CD14-positive monocyte (primary cell): ENCODE measurements around the gene PPARGC1A. TPM values are rescaled to one million over a fixed set of nuclear protein-coding genes. Genes with fewer than 3 reads are reported as not detected.

Source experiments
- DNase-seq, 3 donors: peaks; one replicate each; pipeline ENCODE4 v3.0.0-alpha.2; 2011 to 2022
- H2AFZ ChIP-seq: 2 replicates; pipeline ENCODE4 v1.6.0; 2012; ENCODE audit warnings: mild to moderate bottlenecking, low read depth, low read length, inconsistent platforms; ENCODE audit not compliant: insufficient read depth, poor library complexity, severe bottlenecking
- H3K27ac ChIP-seq, 2 donors: 1 replicate in 1 of 2; 2 replicates in 1 of 2; pipeline ENCODE4 v1.5.1; 2012 to 2013; ENCODE audit warnings: low read length in 2 of 2, control low read depth in 1 of 2, inconsistent platforms in 1 of 2, low read depth in 1 of 2, mild to moderate bottlenecking in 1 of 2
- H3K27me3 ChIP-seq, 2 donors: one replicate each; pipeline versions ENCODE4 v1.6.0 to v1.6.1; 2011 to 2013; ENCODE audit warnings: low read length in 2 of 2; ENCODE audit not compliant: control insufficient read depth in 2 of 2, insufficient read depth in 2 of 2
- H3K36me3 ChIP-seq, 2 donors: replicated peaks in 1 of 2; 1 replicate in 1 of 2; 2 replicates in 1 of 2; pipeline versions ENCODE4 v1.5.1 to v1.6.1; 2012 to 2013; ENCODE audit warnings: low read length in 2 of 2, control low read depth in 1 of 2, inconsistent platforms in 1 of 2, mild to moderate bottlenecking in 1 of 2; ENCODE audit not compliant: insufficient read depth in 2 of 2, control insufficient read depth in 1 of 2
- H3K4me1 ChIP-seq, 2 donors: 1 replicate in 1 of 2; 2 replicates in 1 of 2; pipeline versions ENCODE4 v1.5.1 to v1.6.1; 2012 to 2013; ENCODE audit warnings: low read length in 2 of 2, control low read depth in 1 of 2, inconsistent platforms in 1 of 2, mild to moderate bottlenecking in 1 of 2, moderate library complexity in 1 of 2; ENCODE audit not compliant: insufficient read depth in 2 of 2, control insufficient read depth in 1 of 2
- H3K4me2 ChIP-seq: replicated peaks from 2 replicates; pipeline ENCODE3; 2012; ENCODE audit warnings: low read length, moderate library complexity, mild to moderate bottlenecking; ENCODE audit not compliant: poor library complexity, severe bottlenecking; ENCODE audit errors: extremely low read depth
- H3K4me3 ChIP-seq, 3 experiments: fragments of 200-600 bp in 1 of 3; sonication (generic) in 1 of 3; replicated peaks in 1 of 3; 1 replicate in 2 of 3; 2 replicates in 1 of 3; pipeline ENCODE4 v1.5.1; 2011 to 2013; ENCODE audit warnings: low read length in 3 of 3, mild to moderate bottlenecking in 3 of 3, control low read depth in 2 of 3, low read depth in 2 of 3, inconsistent platforms in 1 of 3, moderate library complexity in 1 of 3
- H3K79me2 ChIP-seq: 2 replicates; pipeline ENCODE4 v1.6.0; 2012; ENCODE audit warnings: mild to moderate bottlenecking, control low read depth, inconsistent platforms, low read length, moderate library complexity; ENCODE audit not compliant: insufficient read depth
- H3K9ac ChIP-seq: 2 replicates; pipeline ENCODE4 v1.6.0; 2017; ENCODE audit warnings: low read length, mild to moderate bottlenecking; ENCODE audit not compliant: insufficient read depth, poor library complexity, severe bottlenecking
- H3K9me3 ChIP-seq, 2 donors: replicated peaks in 1 of 2; 1 replicate in 1 of 2; 2 replicates in 1 of 2; pipeline versions ENCODE4 v1.5.1 to v1.6.1; 2012 to 2013; ENCODE audit warnings: low read length in 2 of 2, control low read depth in 1 of 2; ENCODE audit not compliant: control insufficient read depth in 1 of 2, insufficient read depth in 1 of 2
- H4K20me1 ChIP-seq: 2 replicates; pipeline ENCODE4 v1.6.0; 2012; ENCODE audit warnings: mild to moderate bottlenecking, low read length, control low read depth, moderate library complexity; ENCODE audit not compliant: insufficient read depth
- H3K27ac Mint-ChIP-seq, 7 donors: one replicate each; pipeline ENCODE4 v1.8.0; 2020; ENCODE audit warnings: mild to moderate bottlenecking in 7 of 7, mixed read lengths in 7 of 7, moderate library complexity in 6 of 7, inconsistent platforms in 2 of 7
- H3K27me3 Mint-ChIP-seq, 3 donors: one replicate each; pipeline ENCODE4 v1.8.0; 2021 to 2022; ENCODE audit warnings: low read depth in 3 of 3, mild to moderate bottlenecking in 3 of 3, mixed read lengths in 3 of 3, moderate library complexity in 3 of 3, inconsistent platforms in 1 of 3
- H3K36me3 Mint-ChIP-seq, 2 donors: one replicate each; pipeline ENCODE4 v1.8.0; 2020; ENCODE audit warnings: mixed read lengths in 2 of 2, inconsistent platforms in 1 of 2, mild to moderate bottlenecking in 1 of 2
- H3K4me1 Mint-ChIP-seq: one replicate; pipeline ENCODE4 v1.8.0; 2020; ENCODE audit warnings: mild to moderate bottlenecking, mixed read lengths
- H3K4me3 Mint-ChIP-seq, 2 donors: one replicate each; pipeline ENCODE4 v1.8.0; 2020; ENCODE audit warnings: mild to moderate bottlenecking in 2 of 2, mixed read lengths in 2 of 2, moderate library complexity in 1 of 2
- H3K9me3 Mint-ChIP-seq, 7 donors: one replicate each; pipeline ENCODE4 v1.8.0; 2020 to 2022; ENCODE audit warnings: mixed read lengths in 7 of 7, mild to moderate bottlenecking in 6 of 7, moderate library complexity in 6 of 7, inconsistent platforms in 2 of 7
- CTCF ChIP-seq: fragments of 200-600 bp; IDR thresholded peaks from one replicate; pipeline ENCODE4 v1.8.0; 2022; ENCODE audit warnings: antibody characterized with exemption, mild to moderate bottlenecking
- WGBS: methylation state at CpG from one replicate; pipeline ENCODE4 v1.1.5; 2013; ENCODE audit warnings: missing lambda C conversion rate; ENCODE audit not compliant: insufficient coverage; 5-methylcytosine and 5-hydroxymethylcytosine counted together
- intact Hi-C, 2 donors: fragments of 100-400 bp; cut with micrococcal nuclease; formaldehyde crosslinking; loops; one replicate each; pipeline versions ENCODE4 v1.15.0 to v1.15.1; 2023
- polyA plus RNA-seq, 3 donors: library from polyadenylated mRNA; depleted of rRNA in 1 of 3; unstranded in 2 of 3; stranded (reverse) in 1 of 3; fragments of 300-500 nt in 2 of 3; fragments of >200 nt in 1 of 3; fragmentation: Illumina TruSeq in 2 of 3; gene quantifications; 1 replicate in 2 of 3; 2 replicates in 1 of 3; pipeline ENCODE4 v1.2.3, GENCODE V29; 2012 to 2021

PPARGC1A gene
- polyA plus RNA-seq, 3 donors, result 0.58 to 1.1 (median 0.79) TPM

- TF ChIP-seq CTCF, result no peak
- DNase-seq, result peak in 2 of 3 donors; percentile 19 to 33
- H3K36me3 Mint-ChIP-seq, result no peaks in the 10 kb centered on the region
Measured at GRCh38 chr4:23884261-23884660, 5.6 kb downstream of the PPARGC1A start.

GRCh38 chr4:23882976-23883531 is 6.8 kb downstream of the PPARGC1A start:
- Histone ChIP-seq H3K27me3 (no peaks in the 10 kb centered on the region), H3K4me2 (no peak overlapping the region), H3K9me3 (no peaks in the 10 kb centered on the region), H2AFZ (no peak overlapping the region), H3K27ac (no peak overlapping the region), H3K4me1 (peaks cover 24 to 36% of the 10 kb centered on the region in 2 donors), H3K4me3 (no peak overlapping the region), H4K20me1 (no peaks in the 10 kb centered on the region), H3K36me3 (no peaks in the 10 kb centered on the region), H3K79me2 (peaks cover 5% of the 10 kb centered on the region), H3K9ac (no peak overlapping the region)
- TF ChIP-seq CTCF, result no peak
- Mint-ChIP-seq H3K4me3 (no peak overlapping the region), H3K4me1 (peaks cover 22% of the 10 kb centered on the region), H3K9me3 (peaks cover 0 to 2% (median 0%) of the 10 kb centered on the region in 7 donors), H3K27me3 (no peaks in the 10 kb centered on the region), H3K27ac (no peak overlapping the region), H3K36me3 (no peaks in the 10 kb centered on the region)
- no CpG with 5 or more reads among the region's 5 CpGs for WGBS
- DNase-seq, result no peak
- intact Hi-C loops, result no loop called here

More at GRCh38 chr4:23884261-23884660, 5.6 kb downstream of the PPARGC1A start:
- peaks cover 8% of the 10 kb centered on the region in 2 donors for H3K27me3 ChIP-seq
- no peak overlapping the region for H3K4me3 ChIP-seq
- H3K79me2 ChIP-seq, result peaks cover 2% of the 10 kb centered on the region
- Mint-ChIP-seq H3K4me3 (no peak overlapping the region), H3K27ac (no peak overlapping the region), H3K4me1 (peaks cover 33% of the 10 kb centered on the region), H3K9me3 (peaks cover 0 to 2% (median 0%) of the 10 kb centered on the region in 7 donors), H3K27me3 (peaks cover 8 to 11% (median 9%) of the 10 kb centered on the region in 3 donors)
- H3K9me3 ChIP-seq, result no peaks in the 10 kb centered on the region
- H2AFZ ChIP-seq, result no peak overlapping the region
- intact Hi-C loops, result no loop called here
- no peak overlapping the region for H3K27ac ChIP-seq
- H3K9ac ChIP-seq, result no peak overlapping the region
- H3K36me3 ChIP-seq, result no peaks in the 10 kb centered on the region
- peaks cover 24 to 46% of the 10 kb centered on the region in 2 donors for H3K4me1 ChIP-seq
- H3K4me2 ChIP-seq, result no peak overlapping the region
- H4K20me1 ChIP-seq, result no peaks in the 10 kb centered on the region
